ENCODE measurements around the gene SNX2.

DNA sequence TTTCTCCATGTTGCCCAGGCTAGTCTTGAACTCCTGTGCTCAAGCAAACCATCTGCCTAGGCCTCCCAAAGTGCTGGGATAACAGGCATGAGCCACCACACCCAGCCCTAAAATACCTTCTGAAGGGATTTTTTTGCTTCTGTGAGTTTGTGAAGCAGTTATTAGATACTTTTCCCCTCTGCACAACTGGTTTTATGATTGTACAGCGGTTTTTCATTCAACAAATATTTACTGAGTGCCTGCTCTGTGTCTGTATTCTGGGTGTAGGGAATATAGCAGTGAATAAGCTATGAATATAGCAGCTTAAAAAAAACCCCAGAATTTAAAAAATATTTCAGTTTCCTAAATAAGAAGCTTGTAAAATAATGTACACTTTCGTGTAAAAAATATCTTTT is 72.8 kb downstream of the SNX2 start:
- no peak for TF ChIP-seq POLR2A (IDR thresholded peaks at IDR 0.05)
- no peak for TF ChIP-seq CTCF (IDR thresholded peaks at IDR 0.05)
